Osteoblast (primary cell): Measurements from ENCODE around the gene SEMA6B. TPM values are rescaled to one million over a fixed set of nuclear protein-coding genes. Genes with fewer than 3 reads are reported as not detected.

Experiments used
- DNase-seq: peaks from one replicate; pipeline ENCODE4 v3.0.0; 2011; ENCODE audit warnings: low spot score, mixed read lengths; ENCODE audit not compliant: insufficient read length; ENCODE audit errors: missing footprints
- H2AFZ ChIP-seq: 2 replicates; pipeline ENCODE4 v1.6.0; 2011; ENCODE audit warnings: mild to moderate bottlenecking, low read length
- H3K27ac ChIP-seq: 2 replicates; pipeline ENCODE4 v1.5.1; 2011; ENCODE audit warnings: mild to moderate bottlenecking, low read depth, low read length, moderate library complexity
- H3K27me3 ChIP-seq: 2 replicates; pipeline ENCODE4 v1.6.0; 2012; ENCODE audit warnings: mild to moderate bottlenecking, control low read depth, inconsistent platforms, low read length, moderate library complexity; ENCODE audit not compliant: insufficient read depth
- H3K36me3 ChIP-seq: 2 replicates; pipeline ENCODE4 v1.5.1; 2011; ENCODE audit warnings: mild to moderate bottlenecking, low read length, control low read depth, moderate library complexity; ENCODE audit not compliant: insufficient read depth
- H3K4me1 ChIP-seq: 2 replicates; pipeline ENCODE4 v1.5.1; 2011; ENCODE audit warnings: mild to moderate bottlenecking, low read length, control low read depth, moderate library complexity; ENCODE audit not compliant: insufficient read depth
- H3K4me2 ChIP-seq: 2 replicates; pipeline ENCODE4 v1.6.0; 2011; ENCODE audit warnings: mild to moderate bottlenecking, low read length; ENCODE audit not compliant: insufficient read depth
- H3K4me3 ChIP-seq: fragments of 200-600 bp; sonication (generic); 3 replicates; pipeline ENCODE4 v1.5.1; 2012; ENCODE audit warnings: mild to moderate bottlenecking, low read length, inconsistent platforms; ENCODE audit not compliant: insufficient read depth
- H3K79me2 ChIP-seq: 2 replicates; pipeline ENCODE4 v1.6.0; 2012; ENCODE audit warnings: mild to moderate bottlenecking, low read length, control low read depth, inconsistent platforms; ENCODE audit not compliant: insufficient read depth
- H3K9me3 ChIP-seq: 2 replicates; pipeline ENCODE4 v1.5.1; 2011; ENCODE audit warnings: low read depth, low read length, control low read depth
- H4K20me1 ChIP-seq: 2 replicates; pipeline ENCODE4 v1.6.0; 2012; ENCODE audit warnings: mild to moderate bottlenecking, low read length, control low read depth; ENCODE audit not compliant: insufficient read depth
- CTCF ChIP-seq: IDR thresholded peaks from 2 replicates; pipeline ENCODE4 v1.5.1; 2011; ENCODE audit warnings: mild to moderate bottlenecking, low read depth, low read length, moderate library complexity; ENCODE audit errors: extremely low read depth
- total RNA-seq: library from RNA; depleted of rRNA; stranded (reverse); fragments of >200 nt; gene quantifications from 2 replicates; pipeline ENCODE4 v1.2.3, GENCODE V29; 2012

Gene SEMA6B
- total RNA-seq, 1 donor = 0.36 TPM

- Histone ChIP-seq H3K27me3 (peaks cover 18% of the 10 kb centered on the region), H3K4me2 (no peak overlapping the region), H3K36me3 (no peaks in the 10 kb centered on the region), H3K9me3 (peaks cover 3% of the 10 kb centered on the region), H4K20me1 (no peaks in the 10 kb centered on the region), H3K79me2 (no peaks in the 10 kb centered on the region), H2AFZ (no peak overlapping the region), H3K4me3 (no peak overlapping the region), H3K27ac (no peak overlapping the region), H3K4me1 (no peaks in the 10 kb centered on the region)
- DNase-seq = no peak
- TF ChIP-seq CTCF = no peak
These were observed 21.4 kb downstream of the SEMA6B start for GRCh38 chr19:4537953-4538600.

- Histone ChIP-seq H3K9me3 (peaks cover 3% of the 10 kb centered on the region), H3K36me3 (no peaks in the 10 kb centered on the region), H3K4me2 (no peak overlapping the region), H2AFZ (no peak overlapping the region), H3K27ac (no peak overlapping the region), H3K4me1 (no peaks in the 10 kb centered on the region), H4K20me1 (no peaks in the 10 kb centered on the region), H3K79me2 (no peaks in the 10 kb centered on the region), H3K27me3 (peaks cover 18% of the 10 kb centered on the region), H3K4me3 (no peak overlapping the region)
- TF ChIP-seq CTCF = no peak
- no peak for DNase-seq
These were observed 22.7 kb downstream of the SEMA6B start for GRCh38 chr19:4536798-4537197.

- TF ChIP-seq CTCF = no peak
- Histone ChIP-seq H3K27ac (no peak within 1 kb of the TSS), H4K20me1 (no peaks in the 10 kb centered on the region), H3K9me3 (no peaks in the 10 kb centered on the region), H3K4me3 (no peak within 1 kb of the TSS), H2AFZ (no peak within 1 kb of the TSS), H3K27me3 (peaks cover 18% of the 10 kb centered on the region), H3K79me2 (no peaks in the 10 kb centered on the region), H3K36me3 (no peaks in the 10 kb centered on the region), H3K4me2 (no peak within 1 kb of the TSS), H3K4me1 (no peaks in the 10 kb centered on the region)
- peak; percentile 96 for DNase-seq
These were observed 24.4 kb downstream of the SEMA6B start, which contains the start of gene PLIN5 for GRCh38 chr19:4534836-4535658. Gene PLIN5 (minus strand): TSS chr19:4535224. CDS start chr19:4534074, 1,150 bp downstream.

GRCh38 chr19:4533835-4534424, 25.6 kb downstream of the SEMA6B start:
- Histone ChIP-seq H3K9me3 (no peaks in the 10 kb centered on the region), H3K4me2 (no peak overlapping the region), H3K79me2 (no peaks in the 10 kb centered on the region), H3K27me3 (peaks cover 14% of the 10 kb centered on the region), H3K36me3 (no peaks in the 10 kb centered on the region), H3K4me1 (no peaks in the 10 kb centered on the region), H2AFZ (no peak overlapping the region), H4K20me1 (no peaks in the 10 kb centered on the region), H3K4me3 (no peak overlapping the region), H3K27ac (no peak overlapping the region)
- no peak for DNase-seq
- no peak for TF ChIP-seq CTCF
